ENCODE data around the gene TYRO3. TPM values are rescaled to one million over a fixed set of nuclear protein-coding genes. Genes with fewer than 3 reads are reported as not detected.

TYRO3 gene
- total RNA-seq, 2 experiments from 2014 or later = 0.42 to 0.47 TPM

- H3K36me3 Mint-ChIP-seq (ENCODE audit: low read depth) = no peaks in the 10 kb centered on the region
- DNase-seq (no peak), ATAC-seq (ENCODE audit: poor library complexity) (no peak)
- CTCF ChIA-PET = no interaction called here
- H3K4me3 Mint-ChIP-seq = no peak overlapping the region
- intact Hi-C loops (cut with DNase I, micrococcal nuclease) = no loop called here
- TF ChIP-seq CTCF (IDR thresholded peaks at IDR 0.05) = no peak
- H3K27me3 Mint-ChIP-seq = no peaks in the 10 kb centered on the region
- no peaks in the 10 kb centered on the region for H3K9me3 ChIP-seq (ENCODE audit: control insufficient read depth in 1 of 2, insufficient read depth in 1 of 2, low read length in 2 of 2)
- H3K27ac ChIP-seq (ENCODE audit: low read depth in 1 of 2, low read length in 2 of 2) = no peak overlapping the region
- no peaks in the 10 kb centered on the region for H3K4me1 ChIP-seq (ENCODE audit: insufficient read depth, low read length)
- no peaks in the 10 kb centered on the region for H3K36me3 ChIP-seq (ENCODE audit: insufficient read depth, low read length)
- H3K4me1 Mint-ChIP-seq (ENCODE audit: low read depth) = no peaks in the 10 kb centered on the region
- POLR2A ChIA-PET = no interaction called here
- no peaks in the 10 kb centered on the region for H3K9me3 Mint-ChIP-seq
- H3K27me3 ChIP-seq (ENCODE audit: control insufficient read depth in 1 of 2, insufficient read depth in 2 of 2, low read length in 2 of 2) = peaks cover 0 to 2% of the 10 kb centered on the region in 2 experiments
- H3K27ac Mint-ChIP-seq = no peak overlapping the region
- no peak overlapping the region for H3K4me3 ChIP-seq (ENCODE audit: low read length)
Measured at GRCh38 chr15:41575282-41575681, 16.3 kb downstream of the TYRO3 start.

GRCh38 chr15:41577863-41578735 lies 19.1 kb downstream of the TYRO3 start:
- DNase-seq (no peak), ATAC-seq (ENCODE audit: poor library complexity) (no peak)
- Mint-ChIP-seq H3K4me1 (ENCODE audit: low read depth) (no peaks in the 10 kb centered on the region), H3K27me3 (peaks cover 11% of the 10 kb centered on the region), H3K9me3 (no peaks in the 10 kb centered on the region), H3K36me3 (ENCODE audit: low read depth) (no peaks in the 10 kb centered on the region), H3K4me3 (no peak overlapping the region), H3K27ac (no peak overlapping the region)
- intact Hi-C loops (cut with DNase I, micrococcal nuclease) = no loop called here
- no peak for TF ChIP-seq CTCF (IDR thresholded peaks at IDR 0.05)
- Histone ChIP-seq H3K27me3 (ENCODE audit: control insufficient read depth in 1 of 2, insufficient read depth in 2 of 2, low read length in 2 of 2) (peaks cover 0 to 2% of the 10 kb centered on the region in 2 experiments), H3K4me3 (ENCODE audit: low read length) (no peak overlapping the region), H3K36me3 (ENCODE audit: insufficient read depth, low read length) (no peaks in the 10 kb centered on the region), H3K27ac (ENCODE audit: low read depth in 1 of 2, low read length in 2 of 2) (no peak overlapping the region), H3K9me3 (ENCODE audit: control insufficient read depth in 1 of 2, insufficient read depth in 1 of 2, low read length in 2 of 2) (no peaks in the 10 kb centered on the region), H3K4me1 (ENCODE audit: insufficient read depth, low read length) (no peaks in the 10 kb centered on the region)
- POLR2A ChIA-PET = no interaction called here
- CTCF ChIA-PET = no interaction called here

- Mint-ChIP-seq H3K36me3 (ENCODE audit: low read depth) (no peaks in the 10 kb centered on the region), H3K27ac (no peak overlapping the region), H3K4me1 (ENCODE audit: low read depth) (no peaks in the 10 kb centered on the region), H3K4me3 (no peak overlapping the region), H3K27me3 (peaks cover 18% of the 10 kb centered on the region), H3K9me3 (no peaks in the 10 kb centered on the region)
- ATAC-seq (ENCODE audit: poor library complexity) (no peak), DNase-seq (no peak)
- ChIA-PET CTCF (no interaction called here), POLR2A (no interaction called here)
- Histone ChIP-seq H3K4me3 (ENCODE audit: low read length) (no peak overlapping the region), H3K27me3 (ENCODE audit: control insufficient read depth in 1 of 2, insufficient read depth in 2 of 2, low read length in 2 of 2) (peaks cover 7% of the 10 kb centered on the region in 2 experiments), H3K4me1 (ENCODE audit: insufficient read depth, low read length) (no peaks in the 10 kb centered on the region), H3K27ac (ENCODE audit: low read depth in 1 of 2, low read length in 2 of 2) (no peak overlapping the region), H3K36me3 (ENCODE audit: insufficient read depth, low read length) (no peaks in the 10 kb centered on the region), H3K9me3 (ENCODE audit: control insufficient read depth in 1 of 2, insufficient read depth in 1 of 2, low read length in 2 of 2) (no peaks in the 10 kb centered on the region)
- TF ChIP-seq CTCF (IDR thresholded peaks at IDR 0.05) = no peak
- intact Hi-C loops (cut with DNase I, micrococcal nuclease) = no loop called here
Measured at GRCh38 chr15:41578736-41579383, 19.8 kb downstream of the TYRO3 start.
